UCSD-AML1 (cell line): ENCODE measurements around the gene CARD19.

Experiments
- DNase-seq: peaks from one replicate; lab custom pipeline; 2025; ENCODE audit not compliant: unreplicated experiment; lab: John Stamatoyannopoulos, UW

The CARD19 gene

GRCh38 chr9:93117924-93118862 lies 22.2 kb downstream of the CARD19 start:
- DNase-seq = no peak

GRCh38 chr9:93118863-93119702 lies 23.1 kb downstream of the CARD19 start:
- DNase-seq = no peak

GRCh38 chr9:93119703-93119952 lies 23.6 kb downstream of the CARD19 start:
- no peak for DNase-seq

GRCh38 chr9:93119953-93120845 lies 24.2 kb downstream of the CARD19 start:
- DNase-seq = peak; percentile 87

- DNase-seq = no peak
Observed at GRCh38 chr9:93120846-93121315, 24.9 kb downstream of the CARD19 start.

GRCh38 chr9:93121316-93122241 lies 25.6 kb downstream of the CARD19 start:
- DNase-seq = no peak

- DNase-seq = no peak
Observed at GRCh38 chr9:93122721-93123221, 26.8 kb downstream of the CARD19 start.

GRCh38 chr9:93123561-93124283 lies 27.7 kb downstream of the CARD19 start:
- DNase-seq = no peak

- DNase-seq = no peak
Observed at GRCh38 chr9:93124793-93125192, 28.8 kb downstream of the CARD19 start.

GRCh38 chr9:93125331-93125894 lies 29.4 kb downstream of the CARD19 start:
- no peak for DNase-seq

- DNase-seq = no peak
Observed at GRCh38 chr9:93126151-93126781, 30.2 kb downstream of the CARD19 start.

GRCh38 chr9:93126825-93127368 lies 30.9 kb downstream of the CARD19 start:
- peak; percentile 49 for DNase-seq

- DNase-seq = peak; percentile 38
Observed at GRCh38 chr9:93127395-93127911, 31.4 kb downstream of the CARD19 start.

- no peak for DNase-seq
Observed at GRCh38 chr9:93128011-93128714, 32.1 kb downstream of the CARD19 start.

- DNase-seq = no peak
Observed at GRCh38 chr9:93128715-93129224, 32.8 kb downstream of the CARD19 start.

GRCh38 chr9:93129286-93129685 lies 33.3 kb downstream of the CARD19 start:
- DNase-seq = no peak
